ENCODE measurements around the gene CMC4. TPM values are rescaled to one million over a fixed set of nuclear protein-coding genes. Genes with fewer than 3 reads are reported as not detected.

CMC4 gene
- total RNA-seq, 4 donors from 2014 or later = 14.4 to 22.8 (median 17.3) TPM

DNA sequence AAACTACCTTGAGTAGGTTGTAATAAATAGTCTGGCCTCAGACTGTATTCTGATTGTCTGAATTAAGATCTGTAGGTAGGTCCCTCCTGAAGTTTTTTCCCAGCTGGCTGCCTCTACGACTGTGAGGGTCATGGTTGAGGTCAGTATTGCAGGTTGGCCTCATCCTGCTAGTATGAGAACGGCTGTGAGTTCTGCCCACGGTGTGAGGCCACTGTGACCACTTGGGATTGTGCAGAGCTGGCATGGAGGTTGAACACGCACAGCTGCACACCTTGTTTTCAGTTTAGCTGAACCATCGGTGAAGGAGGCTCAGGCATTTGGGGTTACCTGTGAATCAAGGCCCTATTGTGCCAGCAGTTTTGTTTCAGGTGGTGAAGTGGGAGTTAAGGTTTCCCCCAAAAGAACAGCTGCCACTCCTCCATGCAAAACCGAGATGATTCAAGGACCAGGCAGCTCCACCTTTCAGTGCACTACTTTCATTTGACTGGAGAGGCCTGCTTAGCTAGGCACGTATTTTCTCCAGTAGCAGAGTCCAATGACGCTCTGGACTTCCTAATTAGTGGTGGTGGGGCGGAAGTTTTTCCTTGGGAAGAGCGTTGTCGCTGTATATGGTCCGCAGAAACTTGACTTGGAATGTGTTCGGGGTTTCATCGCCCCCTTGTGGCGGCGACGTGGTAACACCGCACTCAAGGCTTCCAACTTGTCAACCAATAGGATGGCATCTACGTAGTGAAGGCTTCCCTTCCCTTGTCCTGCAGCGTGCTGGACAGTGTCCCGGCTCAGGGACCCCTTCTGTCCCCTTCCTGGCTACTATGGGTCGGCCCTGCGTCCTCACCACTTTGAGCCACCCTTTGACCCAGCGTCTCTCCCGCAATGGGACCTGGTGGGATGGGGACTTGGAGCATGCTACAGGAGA is 13.8 kb downstream of the CMC4 start:
- TF ChIP-seq EP300 (IDR thresholded peaks at IDR 0.05) (no peak), POLR2AphosphoS5 (IDR thresholded peaks at IDR 0.05) (no peak), CTCF (IDR thresholded peaks at IDR 0.05) (peak; percentile 24 to 62), POLR2A (IDR thresholded peaks at IDR 0.05) (no peak)
- peak in 1 of 2 donors; percentile 73 for DNase-seq (ENCODE audit: low spot score in 2 of 2)
- Histone ChIP-seq H3K4me3 (peak overlapping the region; percentile 5), H3K4me1 (peaks cover 5% of the 10 kb centered on the region), H3K36me3 (peaks cover 13% of the 10 kb centered on the region), H3K27me3 (no peaks in the 10 kb centered on the region), H3K27ac (no peak overlapping the region), H3K9me3 (no peaks in the 10 kb centered on the region)
- 29% methylated on average over 24 of the region's 25 CpGs for WGBS

GRCh38 chrX:155056471-155056870 is 14.5 kb downstream of the CMC4 start:
- Histone ChIP-seq H3K27me3 (no peaks in the 10 kb centered on the region), H3K4me1 (peaks cover 5% of the 10 kb centered on the region), H3K36me3 (peaks cover 13% of the 10 kb centered on the region), H3K27ac (no peak overlapping the region), H3K4me3 (no peak overlapping the region), H3K9me3 (no peaks in the 10 kb centered on the region)
- DNase-seq (ENCODE audit: low spot score in 2 of 2) = no peak
- TF ChIP-seq CTCF (IDR thresholded peaks at IDR 0.05) (no peak), EP300 (IDR thresholded peaks at IDR 0.05) (no peak), POLR2AphosphoS5 (IDR thresholded peaks at IDR 0.05) (no peak), POLR2A (IDR thresholded peaks at IDR 0.05) (no peak)
- 86% methylated on average over 1 of the region's 1 CpG for WGBS

- Histone ChIP-seq H3K4me3 (no peak overlapping the region), H3K4me1 (peaks cover 5% of the 10 kb centered on the region), H3K27ac (no peak overlapping the region), H3K9me3 (no peaks in the 10 kb centered on the region), H3K27me3 (no peaks in the 10 kb centered on the region), H3K36me3 (peaks cover 12% of the 10 kb centered on the region)
- TF ChIP-seq POLR2AphosphoS5 (IDR thresholded peaks at IDR 0.05) = no peak
- WGBS = 82% methylated on average over 3 of the region's 3 CpGs
- DNase-seq (ENCODE audit: low spot score in 2 of 2) = no peak
Observed at GRCh38 chrX:155055494-155055893, 15.4 kb downstream of the CMC4 start.

DNA sequence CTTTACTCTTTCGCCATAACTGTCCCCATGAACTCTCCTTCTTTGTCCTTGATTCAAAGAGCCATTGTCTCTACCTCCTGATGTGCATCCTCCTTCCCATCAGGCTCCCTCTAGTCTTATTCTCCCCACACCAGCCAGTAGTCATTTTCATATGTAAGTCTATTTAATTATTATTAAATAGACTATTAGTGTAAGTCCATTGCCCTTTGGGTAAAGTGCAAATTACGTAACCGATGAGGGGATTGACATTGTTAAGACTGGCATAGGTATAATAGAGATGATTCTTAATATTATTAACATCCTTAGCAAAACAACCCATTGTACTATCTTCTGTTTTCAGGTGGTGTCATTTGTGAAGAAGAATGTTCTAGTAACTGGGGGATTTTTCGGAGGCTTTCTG is 16.7 kb downstream of the CMC4 start:
- H3K4me3 ChIP-seq = no peak overlapping the region
- WGBS = 86% methylated on average over 4 of the region's 4 CpGs
- peaks cover 10% of the 10 kb centered on the region for H3K36me3 ChIP-seq
- no peaks in the 10 kb centered on the region for H3K9me3 ChIP-seq
- no peak overlapping the region for H3K27ac ChIP-seq
- DNase-seq (ENCODE audit: low spot score in 2 of 2) = no peak
- no peaks in the 10 kb centered on the region for H3K27me3 ChIP-seq
- TF ChIP-seq POLR2A (IDR thresholded peaks at IDR 0.05) = no peak
- TF ChIP-seq CTCF (IDR thresholded peaks at IDR 0.05) = no peak
- no peak for TF ChIP-seq POLR2AphosphoS5 (IDR thresholded peaks at IDR 0.05)
- TF ChIP-seq EP300 (IDR thresholded peaks at IDR 0.05) = no peak
- H3K4me1 ChIP-seq = peaks cover 5% of the 10 kb centered on the region

DNA sequence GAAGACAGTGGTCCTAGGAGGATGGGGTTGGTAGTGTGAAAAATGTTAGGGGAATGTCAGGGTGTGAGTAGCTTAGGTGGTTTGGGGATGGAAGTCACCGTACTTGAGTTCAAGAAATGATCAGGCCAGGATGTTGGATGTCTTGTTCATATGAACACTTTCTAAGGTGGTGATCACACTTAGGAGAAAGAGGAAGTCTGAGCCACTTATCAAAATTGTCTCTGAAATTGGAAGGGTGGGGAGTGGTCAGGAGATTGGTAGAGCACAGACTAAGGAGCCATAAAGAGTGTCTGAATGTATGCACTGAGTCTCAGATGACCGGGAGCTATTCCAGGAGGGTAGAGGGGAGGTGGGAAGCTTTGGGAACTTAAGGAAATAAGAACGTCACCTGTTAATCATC is 17.3 kb downstream of the CMC4 start:
- H3K9me3 ChIP-seq = no peaks in the 10 kb centered on the region
- no peak overlapping the region for H3K4me3 ChIP-seq
- H3K36me3 ChIP-seq = peaks cover 10% of the 10 kb centered on the region
- no peak for DNase-seq (ENCODE audit: low spot score in 2 of 2)
- TF ChIP-seq CTCF (IDR thresholded peaks at IDR 0.05) (no peak), POLR2AphosphoS5 (IDR thresholded peaks at IDR 0.05) (no peak), EP300 (IDR thresholded peaks at IDR 0.05) (no peak), POLR2A (IDR thresholded peaks at IDR 0.05) (no peak)
- no peaks in the 10 kb centered on the region for H3K27me3 ChIP-seq
- peaks cover 5% of the 10 kb centered on the region for H3K4me1 ChIP-seq
- no peak overlapping the region for H3K27ac ChIP-seq
- 68% methylated on average over 3 of the region's 3 CpGs for WGBS

Measured in suprapubic skin (tissue), 4 donors.